ENCODE results near the gene NEURL3.
"Not testable (repeated sequence)": the region's sequence is repeated elsewhere in the genome, so short reads cannot be mapped to it uniquely, and the experiment has no call there.

Gene NEURL3

DNA sequence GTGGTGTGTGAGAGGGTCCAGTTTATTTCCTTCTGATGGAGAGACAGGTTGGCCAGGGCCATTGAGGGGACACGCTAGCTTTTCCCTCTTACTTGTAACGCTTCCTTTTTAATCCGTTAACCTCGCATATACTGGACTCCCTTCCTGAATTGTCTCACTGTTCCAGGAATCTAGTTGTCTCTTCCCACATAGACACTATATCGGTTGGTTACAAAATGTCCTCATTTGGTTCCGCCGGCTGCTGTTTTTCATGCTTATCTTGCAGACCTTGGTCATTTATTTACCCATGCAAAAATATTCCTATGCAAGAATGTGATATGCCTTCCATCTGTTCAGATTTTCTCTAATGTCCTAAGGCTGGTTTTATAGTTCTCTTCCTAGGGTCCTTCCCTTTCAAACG is 35.0 kb downstream of the NEURL3 start:
- no peak overlapping the region for H3K4me3 ChIP-seq (ENCODE audit: low read length)
- no peak for DNase-seq (ENCODE audit: low read depth)
- TF ChIP-seq, protein P1, sequence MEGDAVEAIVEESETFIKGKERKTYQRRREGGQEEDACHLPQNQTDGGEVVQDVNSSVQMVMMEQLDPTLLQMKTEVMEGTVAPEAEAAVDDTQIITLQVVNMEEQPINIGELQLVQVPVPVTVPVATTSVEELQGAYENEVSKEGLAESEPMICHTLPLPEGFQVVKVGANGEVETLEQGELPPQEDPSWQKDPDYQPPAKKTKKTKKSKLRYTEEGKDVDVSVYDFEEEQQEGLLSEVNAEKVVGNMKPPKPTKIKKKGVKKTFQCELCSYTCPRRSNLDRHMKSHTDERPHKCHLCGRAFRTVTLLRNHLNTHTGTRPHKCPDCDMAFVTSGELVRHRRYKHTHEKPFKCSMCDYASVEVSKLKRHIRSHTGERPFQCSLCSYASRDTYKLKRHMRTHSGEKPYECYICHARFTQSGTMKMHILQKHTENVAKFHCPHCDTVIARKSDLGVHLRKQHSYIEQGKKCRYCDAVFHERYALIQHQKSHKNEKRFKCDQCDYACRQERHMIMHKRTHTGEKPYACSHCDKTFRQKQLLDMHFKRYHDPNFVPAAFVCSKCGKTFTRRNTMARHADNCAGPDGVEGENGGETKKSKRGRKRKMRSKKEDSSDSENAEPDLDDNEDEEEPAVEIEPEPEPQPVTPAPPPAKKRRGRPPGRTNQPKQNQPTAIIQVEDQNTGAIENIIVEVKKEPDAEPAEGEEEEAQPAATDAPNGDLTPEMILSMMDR (conservative IDR thresholded peaks at IDR 0.05; ENCODE audit: low read depth, low read length): no peak

- DNase-seq (ENCODE audit: low read depth): no peak
- TF ChIP-seq, protein P1 (conservative IDR thresholded peaks at IDR 0.05; ENCODE audit: low read depth, low read length): no peak
- no peak overlapping the region for H3K4me3 ChIP-seq (ENCODE audit: low read length)
Measured at GRCh38 chr2:96468904-96469303, 36.3 kb downstream of the NEURL3 start.

DNA sequence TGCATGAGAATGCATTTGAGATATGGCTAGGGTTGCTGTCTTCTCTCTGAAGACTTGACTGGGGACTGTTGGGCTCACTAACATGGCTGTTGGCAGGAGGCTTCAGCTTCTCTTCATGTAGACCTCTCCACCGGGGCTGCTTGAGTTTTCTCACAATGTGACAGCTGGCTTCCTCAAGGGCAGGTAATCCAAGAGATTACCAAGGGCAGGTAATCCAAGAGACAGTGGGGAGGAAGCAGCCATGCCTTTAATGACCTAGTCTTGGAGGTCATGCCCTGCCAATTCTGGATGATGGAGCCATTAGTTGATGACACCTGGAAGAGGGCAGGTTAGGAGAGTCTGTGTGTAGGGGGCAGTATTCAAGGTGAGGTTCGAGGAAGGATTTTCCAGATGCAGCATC is 40.5 kb downstream of the NEURL3 start:
- DNase-seq (ENCODE audit: low read depth): no peak
- no peak overlapping the region for H3K4me3 ChIP-seq (ENCODE audit: low read length)
- TF ChIP-seq, protein P1 (conservative IDR thresholded peaks at IDR 0.05; ENCODE audit: low read depth, low read length): no peak

DNA sequence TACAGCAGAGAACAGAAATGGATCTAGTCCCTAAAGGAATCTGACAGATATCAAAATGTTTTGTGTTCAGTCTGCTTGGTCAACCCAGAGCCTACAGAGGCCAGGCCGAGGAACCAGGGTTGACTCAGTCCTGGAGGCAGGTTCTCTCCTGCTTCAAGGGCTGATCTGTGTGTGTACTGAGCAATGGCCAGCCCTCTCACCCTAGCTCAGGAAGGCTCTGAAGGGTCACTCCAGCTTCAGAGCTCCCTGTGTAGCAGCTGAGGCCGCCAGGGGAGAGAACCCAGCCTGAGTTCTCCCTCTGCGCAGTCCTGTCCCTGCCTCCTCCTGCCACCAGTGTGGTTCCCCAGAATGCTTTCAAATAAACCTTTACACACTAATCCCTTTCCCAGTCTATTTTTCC is 41.1 kb downstream of the NEURL3 start:
- DNase-seq (ENCODE audit: low read depth): no peak
- H3K4me3 ChIP-seq (ENCODE audit: low read length): no peak overlapping the region
- TF ChIP-seq, protein P1 (conservative IDR thresholded peaks at IDR 0.05; ENCODE audit: low read depth, low read length): no peak

DNA sequence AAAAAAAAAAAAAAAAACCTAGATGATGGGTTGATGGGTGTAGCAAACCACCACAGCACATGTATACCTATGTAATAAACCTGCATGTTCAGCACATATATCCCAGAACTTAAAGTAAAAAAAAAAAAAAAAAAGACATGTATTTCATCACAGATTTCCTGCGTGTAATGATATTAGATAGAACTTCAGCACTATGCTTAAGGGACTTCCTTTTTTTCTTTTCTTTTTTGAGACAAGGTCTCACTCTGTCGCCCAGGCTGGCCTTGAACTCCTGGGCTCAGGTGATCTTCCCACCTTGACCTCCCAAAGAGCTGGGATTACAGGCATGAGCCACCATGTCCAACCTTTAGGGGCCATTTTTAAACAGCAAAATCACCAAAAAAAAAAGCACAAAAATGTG is 42.0 kb downstream of the NEURL3 start:
- H3K4me3 ChIP-seq (ENCODE audit: low read length): no peak overlapping the region
- DNase-seq (ENCODE audit: low read depth): no peak
- TF ChIP-seq, protein P1 (conservative IDR thresholded peaks at IDR 0.05; ENCODE audit: low read depth, low read length): no peak

DNA sequence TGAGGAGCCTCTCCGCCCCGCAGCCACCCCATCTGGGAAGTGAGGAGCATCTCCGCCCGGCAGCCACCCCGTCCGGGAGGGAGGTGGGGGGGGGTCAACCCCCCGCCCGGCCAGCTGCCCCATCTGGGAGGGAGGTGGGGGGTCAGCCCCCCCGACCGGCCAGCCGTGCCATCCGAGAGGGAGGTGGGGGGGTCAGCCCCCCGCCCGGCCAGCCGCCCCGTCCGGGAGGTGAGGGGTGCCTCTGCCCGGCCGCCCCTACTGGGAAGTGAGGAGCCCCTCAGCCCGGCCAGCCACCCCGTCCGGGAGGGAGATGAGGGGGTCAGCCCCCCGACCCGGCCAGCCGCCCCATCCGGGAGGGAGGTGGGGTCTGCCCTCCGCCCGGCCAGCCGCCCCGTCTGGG is 43.5 kb downstream of the NEURL3 start:
- H3K4me3 ChIP-seq (ENCODE audit: low read length); DNase-seq (ENCODE audit: low read depth): not testable (repeated sequence)

DNA sequence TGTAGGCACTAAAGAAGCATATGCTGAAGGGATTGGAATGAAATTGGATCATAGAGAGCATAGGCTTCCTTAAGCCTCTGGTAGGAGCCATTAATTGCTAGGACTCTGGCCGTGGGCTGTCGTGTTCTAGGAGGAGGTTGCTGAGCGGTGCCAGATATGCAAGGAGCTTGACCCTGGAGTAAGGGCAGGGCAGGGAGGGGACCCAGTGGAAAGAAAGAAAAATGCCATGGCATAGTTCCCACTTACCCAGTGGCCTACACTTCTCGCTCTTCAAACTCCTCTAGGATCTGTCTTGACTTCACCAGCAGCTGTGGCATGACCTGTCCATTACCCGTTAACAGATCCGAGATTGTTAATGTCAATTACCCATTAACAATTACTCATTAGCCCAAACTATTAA is 53.1 kb downstream of the NEURL3 start:
- TF ChIP-seq, protein P1 (conservative IDR thresholded peaks at IDR 0.05; ENCODE audit: low read depth, low read length): no peak
- no peak for DNase-seq (ENCODE audit: low read depth)
- no peak overlapping the region for H3K4me3 ChIP-seq (ENCODE audit: low read length)

- no peak overlapping the region for H3K4me3 ChIP-seq (ENCODE audit: low read length)
- DNase-seq (ENCODE audit: low read depth): no peak
- TF ChIP-seq, protein P1 (conservative IDR thresholded peaks at IDR 0.05; ENCODE audit: low read depth, low read length): no peak
Measured at GRCh38 chr2:96449637-96450036, 55.5 kb downstream of the NEURL3 start.
